Vagina (tissue), 2 donors: ENCODE measurements around the gene CARHSP1.

ENCODE experiments used
- CTCF ChIP-seq, 3 experiments: fragments of 450-650 bp in 2 of 3; fragments of 200-600 bp in 1 of 3; sonication (generic) in 1 of 3; IDR thresholded peaks; one replicate each; pipeline ENCODE4 v1.5.1; 2017 to 2019; ENCODE audit warnings: antibody characterized with exemption in 3 of 3, mild to moderate bottlenecking in 2 of 3, moderate library complexity in 2 of 3
- POLR2A ChIP-seq, 2 donors: fragments of 450-650 bp; IDR thresholded peaks; one replicate each; pipeline ENCODE4 v1.6.1; 2017; ENCODE audit warnings: antibody characterized with exemption in 2 of 2, mild to moderate bottlenecking in 2 of 2, moderate library complexity in 2 of 2
- POLR2AphosphoS5 ChIP-seq, 2 donors: sonication (generic); formaldehyde crosslinking; IDR thresholded peaks; one replicate each; pipeline ENCODE4 v1.9.0; 2017; ENCODE audit warnings: antibody characterized with exemption in 2 of 2, mild to moderate bottlenecking in 2 of 2, low read depth in 1 of 2; ENCODE audit not compliant: insufficient read depth in 1 of 2

- no peak for TF ChIP-seq CTCF (IDR thresholded peaks at IDR 0.05)
- no peak for TF ChIP-seq POLR2AphosphoS5 (IDR thresholded peaks at IDR 0.05; ENCODE audit: insufficient read depth in 1 of 2, low read depth in 1 of 2)
- no peak for TF ChIP-seq POLR2A (IDR thresholded peaks at IDR 0.05)
Measured at GRCh38 chr16:8874388-8874787, 5.6 kb upstream of the CARHSP1 start.
